ENCODE results near the gene EFCAB13. TPM values are rescaled to one million over a fixed set of nuclear protein-coding genes. Genes with fewer than 3 reads are reported as not detected.

EFCAB13 gene
- total and polyA plus RNA-seq, 2 donors (not counting 1 experiment from before 2014, with no cell fraction given) = 1.3 to 9.2 TPM

GRCh38 chr17:47277921-47278320 lies 45.8 kb upstream of the EFCAB13 start:
- H3K4me2 ChIP-seq (ENCODE audit: extremely low read depth, insufficient read depth, low read length) = peak overlapping the region; percentile 56
- H2AFZ ChIP-seq (ENCODE audit: low read length) = no peak overlapping the region
- H3K79me2 ChIP-seq (ENCODE audit: control insufficient read depth, insufficient read depth, low read length) = no peaks in the 10 kb centered on the region
- no peak for TF ChIP-seq EZH2 (IDR thresholded peaks at IDR 0.05; ENCODE audit: low read length, missing control alignments)
- TF ChIP-seq, protein P1, sequence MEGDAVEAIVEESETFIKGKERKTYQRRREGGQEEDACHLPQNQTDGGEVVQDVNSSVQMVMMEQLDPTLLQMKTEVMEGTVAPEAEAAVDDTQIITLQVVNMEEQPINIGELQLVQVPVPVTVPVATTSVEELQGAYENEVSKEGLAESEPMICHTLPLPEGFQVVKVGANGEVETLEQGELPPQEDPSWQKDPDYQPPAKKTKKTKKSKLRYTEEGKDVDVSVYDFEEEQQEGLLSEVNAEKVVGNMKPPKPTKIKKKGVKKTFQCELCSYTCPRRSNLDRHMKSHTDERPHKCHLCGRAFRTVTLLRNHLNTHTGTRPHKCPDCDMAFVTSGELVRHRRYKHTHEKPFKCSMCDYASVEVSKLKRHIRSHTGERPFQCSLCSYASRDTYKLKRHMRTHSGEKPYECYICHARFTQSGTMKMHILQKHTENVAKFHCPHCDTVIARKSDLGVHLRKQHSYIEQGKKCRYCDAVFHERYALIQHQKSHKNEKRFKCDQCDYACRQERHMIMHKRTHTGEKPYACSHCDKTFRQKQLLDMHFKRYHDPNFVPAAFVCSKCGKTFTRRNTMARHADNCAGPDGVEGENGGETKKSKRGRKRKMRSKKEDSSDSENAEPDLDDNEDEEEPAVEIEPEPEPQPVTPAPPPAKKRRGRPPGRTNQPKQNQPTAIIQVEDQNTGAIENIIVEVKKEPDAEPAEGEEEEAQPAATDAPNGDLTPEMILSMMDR (conservative IDR thresholded peaks at IDR 0.05 in 1 of 2, IDR thresholded peaks at IDR 0.05 in 1 of 2; ENCODE audit: low read depth in 1 of 2, low read length in 2 of 2) = no peak
- DNase-seq (ENCODE audit: low read depth in 2 of 2) = peak in 1 of 2 donors; percentile 52
- no peaks in the 10 kb centered on the region for H3K27me3 ChIP-seq (ENCODE audit: control insufficient read depth, insufficient read depth, low read length)
- no peak overlapping the region for H3K4me3 ChIP-seq (replicated peaks in 1 of 4; ENCODE audit: control extremely low read depth in 1 of 4, insufficient read depth in 1 of 4, low read depth in 3 of 4, low read length in 4 of 4)
- H4K20me1 ChIP-seq (ENCODE audit: control insufficient read depth, extremely low read depth, insufficient read depth, low read length) = no peaks in the 10 kb centered on the region
- no peaks in the 10 kb centered on the region for H3K36me3 ChIP-seq (ENCODE audit: control insufficient read depth, insufficient read depth, low read length)
- no peaks in the 10 kb centered on the region for H3K9me3 ChIP-seq (ENCODE audit: control insufficient read depth, insufficient read depth, low read depth, low read length)
- H3K27ac ChIP-seq (ENCODE audit: insufficient read depth, low read length) = peak overlapping the region; percentile 80
- H3K9ac ChIP-seq (ENCODE audit: insufficient read depth, low read length) = no peak overlapping the region
- H3K4me1 ChIP-seq (ENCODE audit: control insufficient read depth, extremely low read depth, insufficient read depth, low read length) = peaks cover 45% of the 10 kb centered on the region

GRCh38 chr17:47278561-47278960 lies 45.2 kb upstream of the EFCAB13 start:
- Histone ChIP-seq H3K27me3 (ENCODE audit: control insufficient read depth, insufficient read depth, low read length) (no peaks in the 10 kb centered on the region), H3K4me2 (ENCODE audit: extremely low read depth, insufficient read depth, low read length) (no peak overlapping the region), H3K79me2 (ENCODE audit: control insufficient read depth, insufficient read depth, low read length) (no peaks in the 10 kb centered on the region), H3K27ac (ENCODE audit: insufficient read depth, low read length) (peak overlapping the region; percentile 80), H3K9me3 (ENCODE audit: control insufficient read depth, insufficient read depth, low read depth, low read length) (no peaks in the 10 kb centered on the region), H2AFZ (ENCODE audit: low read length) (no peak overlapping the region), H4K20me1 (ENCODE audit: control insufficient read depth, extremely low read depth, insufficient read depth, low read length) (no peaks in the 10 kb centered on the region), H3K9ac (ENCODE audit: insufficient read depth, low read length) (no peak overlapping the region), H3K4me3 (replicated peaks in 1 of 4; ENCODE audit: control extremely low read depth in 1 of 4, insufficient read depth in 1 of 4, low read depth in 3 of 4, low read length in 4 of 4) (no peak overlapping the region), H3K36me3 (ENCODE audit: control insufficient read depth, insufficient read depth, low read length) (no peaks in the 10 kb centered on the region), H3K4me1 (ENCODE audit: control insufficient read depth, extremely low read depth, insufficient read depth, low read length) (peaks cover 45% of the 10 kb centered on the region)
- DNase-seq (ENCODE audit: low read depth in 2 of 2) = no peak
- no peak for TF ChIP-seq EZH2 (IDR thresholded peaks at IDR 0.05; ENCODE audit: low read length, missing control alignments)
- TF ChIP-seq, protein P1 (conservative IDR thresholded peaks at IDR 0.05 in 1 of 2, IDR thresholded peaks at IDR 0.05 in 1 of 2; ENCODE audit: low read depth in 1 of 2, low read length in 2 of 2) = no peak

DNA sequence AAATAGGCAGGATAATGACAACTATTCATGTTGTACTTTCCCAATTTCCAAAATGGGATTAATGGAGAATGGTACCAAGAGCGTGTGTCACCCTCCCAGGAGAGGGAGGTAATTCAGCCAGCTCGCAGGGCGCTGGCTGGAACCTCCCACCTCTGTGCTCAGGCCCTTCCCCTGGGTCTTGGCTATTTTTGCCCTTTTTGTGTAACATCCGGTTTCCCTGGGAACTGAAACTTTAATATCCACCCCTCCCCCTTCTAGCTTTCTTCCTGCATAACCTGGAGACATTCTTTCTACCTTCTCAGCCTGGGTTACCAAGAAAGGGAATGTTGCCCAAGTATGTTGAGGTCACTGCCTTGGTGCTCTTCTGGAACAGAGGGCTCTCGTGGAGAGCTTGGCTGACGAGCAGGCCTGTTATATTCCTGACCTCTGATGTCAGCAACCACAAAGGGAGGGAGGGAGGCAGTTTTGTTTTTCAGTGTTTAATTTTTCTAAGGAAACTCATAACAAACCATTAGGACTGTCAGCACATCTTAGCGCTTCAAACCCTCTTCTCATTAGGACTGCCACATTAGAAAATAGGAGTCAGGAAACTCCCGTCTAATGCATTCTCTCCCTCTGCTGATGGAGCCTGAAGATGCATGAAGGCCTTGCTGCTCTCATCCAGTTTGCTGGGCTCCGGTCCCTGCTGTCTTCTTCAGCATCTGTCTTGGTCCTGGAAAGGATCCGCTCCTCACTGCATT lies 44.5 kb upstream of the EFCAB13 start:
- Histone ChIP-seq H3K4me3 (replicated peaks in 1 of 4; ENCODE audit: control extremely low read depth in 1 of 4, insufficient read depth in 1 of 4, low read depth in 3 of 4, low read length in 4 of 4) (no peak overlapping the region), H4K20me1 (ENCODE audit: control insufficient read depth, extremely low read depth, insufficient read depth, low read length) (no peaks in the 10 kb centered on the region), H3K4me1 (ENCODE audit: control insufficient read depth, extremely low read depth, insufficient read depth, low read length) (peaks cover 45% of the 10 kb centered on the region), H2AFZ (ENCODE audit: low read length) (no peak overlapping the region), H3K4me2 (ENCODE audit: extremely low read depth, insufficient read depth, low read length) (peak overlapping the region; percentile 76), H3K9me3 (ENCODE audit: control insufficient read depth, insufficient read depth, low read depth, low read length) (no peaks in the 10 kb centered on the region), H3K27ac (ENCODE audit: insufficient read depth, low read length) (peak overlapping the region; percentile 80), H3K79me2 (ENCODE audit: control insufficient read depth, insufficient read depth, low read length) (no peaks in the 10 kb centered on the region), H3K9ac (ENCODE audit: insufficient read depth, low read length) (peak overlapping the region; percentile 33), H3K36me3 (ENCODE audit: control insufficient read depth, insufficient read depth, low read length) (no peaks in the 10 kb centered on the region), H3K27me3 (ENCODE audit: control insufficient read depth, insufficient read depth, low read length) (no peaks in the 10 kb centered on the region)
- peak; percentile 97 to 99 for DNase-seq (ENCODE audit: low read depth in 2 of 2)
- no peak for TF ChIP-seq EZH2 (IDR thresholded peaks at IDR 0.05; ENCODE audit: low read length, missing control alignments)
- TF ChIP-seq, protein P1 (conservative IDR thresholded peaks at IDR 0.05 in 1 of 2, IDR thresholded peaks at IDR 0.05 in 1 of 2; ENCODE audit: low read depth in 1 of 2, low read length in 2 of 2) = peak; percentile 16 to 22

Measured in fibroblast of lung (primary cell).